ENCODE results near the gene FILIP1L. TPM values are rescaled to one million over a fixed set of nuclear protein-coding genes. Genes with fewer than 3 reads are reported as not detected.

FILIP1L gene
- total and polyA plus RNA-seq, 2 of the 4 experiments (the other 2 are of a cell fraction), result 11.5 to 19.9 TPM

GRCh38 chr3:99868311-99868646 is 246.0 kb downstream of the FILIP1L start:
- WGBS, 2 experiments (ENCODE audit: extremely low coverage in 2 of 2, insufficient read length in 1 of 2), result no CpG with 5 or more reads among the region's 1 CpG
- Histone ChIP-seq H3K18ac (ENCODE audit: low read depth, low read length) (peak overlapping the region; percentile 30; the same call in 1 of the 2 replicates), H2BK15ac (ENCODE audit: low read depth, low read length) (no peak overlapping the region), H2AK5ac (ENCODE audit: low read depth, low read length) (no peak overlapping the region; the same call in 1 of the 2 replicates), H3K36me3 (ENCODE audit: control insufficient read depth, insufficient read depth, low read length) (peaks cover 21% of the 10 kb centered on the region), H3K4ac (ENCODE audit: low read depth, low read length) (peak overlapping the region; percentile 28), H4K5ac (ENCODE audit: low read depth, low read length) (peak overlapping the region; percentile 8; the same call in 1 of the 2 replicates), H3K4me2 (ENCODE audit: low read depth, low read length) (peak overlapping the region; percentile 22; the same call in 1 of the 2 replicates), H4K20me1 (ENCODE audit: insufficient read depth, low read length) (peaks cover 71% of the 10 kb centered on the region), H2BK20ac (ENCODE audit: low read depth, low read length) (no peak overlapping the region), H3K23ac (ENCODE audit: low read depth, low read length) (peak overlapping the region; percentile 67), H3K9me3 (ENCODE audit: control insufficient read depth, insufficient read depth, low read length) (no peaks in the 10 kb centered on the region), H3K9me1 (ENCODE audit: insufficient read depth, low read length) (peaks cover 23% of the 10 kb centered on the region), H2BK120ac (ENCODE audit: low read depth, low read length) (0 out of 2 replicates have a peak overlapping the region, but pooled peaks have one; percentile 5), H2AFZ (replicated peaks; ENCODE audit: low read length, poor library complexity) (no peak overlapping the region), H3K9ac (ENCODE audit: low read depth, low read length) (no peak overlapping the region), H4K8ac (ENCODE audit: low read depth in 2 of 2, low read length in 2 of 2) (peak overlapping the region in 1 of 2 experiments; percentile 1; a peak in 1 of 4 replicates), H3K56ac (ENCODE audit: extremely low read depth, insufficient read depth, low read length) (no peak overlapping the region), H3K4me1 (ENCODE audit: control insufficient read depth, insufficient read depth, low read length) (peaks cover 25% of the 10 kb centered on the region), H2AK9ac (replicated peaks; ENCODE audit: low read depth, low read length, poor library complexity) (no peak overlapping the region), H3K79me1 (ENCODE audit: low read depth in 1 of 2, low read length in 2 of 2) (peaks cover 16 to 77% of the 10 kb centered on the region in 2 experiments), H3K4me3 (ENCODE audit: insufficient read depth, low read depth, low read length) (no peak overlapping the region), H3K27me3 (ENCODE audit: control insufficient read depth, insufficient read depth, low read length) (no peaks in the 10 kb centered on the region), H3K14ac (replicated peaks; ENCODE audit: low read depth, low read length) (peak overlapping the region; percentile 69), H2BK5ac (ENCODE audit: low read depth, low read length, poor library complexity, severe bottlenecking) (peak overlapping the region; percentile 36), H4K91ac (ENCODE audit: insufficient read depth, low read depth, low read length) (no peak overlapping the region), H3K27ac (ENCODE audit: insufficient read depth, low read length) (no peak overlapping the region)
- TF ChIP-seq FOS (IDR thresholded peaks at IDR 0.05; ENCODE audit: low read depth, low read length), result no peak
- TF ChIP-seq RFX5 (IDR thresholded peaks at IDR 0.05; ENCODE audit: low read depth, low read length), result no peak
- no peak for TF ChIP-seq USF2 (IDR thresholded peaks at IDR 0.05; ENCODE audit: low read depth, low read length)
- no peak for TF ChIP-seq RAD21 (IDR thresholded peaks at IDR 0.05; ENCODE audit: low read length)
- TF ChIP-seq RCOR1 (IDR thresholded peaks at IDR 0.05; ENCODE audit: insufficient replicate concordance, low read length), result no peak
- no peak for TF ChIP-seq MAFK (IDR thresholded peaks at IDR 0.05; ENCODE audit: low read depth, low read length)
- TF ChIP-seq MXI1 (IDR thresholded peaks at IDR 0.05; ENCODE audit: borderline replicate concordance, low read depth, low read length), result no peak
- no peak for TF ChIP-seq ELK1 (IDR thresholded peaks at IDR 0.05; ENCODE audit: borderline replicate concordance, low read depth, low read length)
- no peak for TF ChIP-seq POLR2A (IDR thresholded peaks at IDR 0.05; ENCODE audit: low read depth, low read length)
- no peak for TF ChIP-seq CEBPB (IDR thresholded peaks at IDR 0.05; ENCODE audit: low read depth, low read length)
- TF ChIP-seq BHLHE40 (IDR thresholded peaks at IDR 0.05; ENCODE audit: low read depth, low read length), result no peak
- TF ChIP-seq MAZ (IDR thresholded peaks at IDR 0.05; ENCODE audit: borderline replicate concordance, low read depth, low read length), result no peak
- no peak for TF ChIP-seq CTCF (conservative IDR thresholded peaks at IDR 0.05; ENCODE audit: low read depth, low read length)
- TF ChIP-seq CHD1 (IDR thresholded peaks at IDR 0.05; ENCODE audit: low read depth, low read length), result no peak
- peak; percentile 41 for DNase-seq
- in situ Hi-C loops (cut with MboI; ENCODE audit: low sequenced_read_pairs) (loop anchor here (25.0 kb wide), 1 partner anchor 194 kb away; no protein-coding TSS in a partner anchor), dilution Hi-C loops (cut with HindIII; ENCODE audit: low sequenced_read_pairs, unreplicated experiment) (no loop called here), intact Hi-C loops (cut with micrococcal nuclease) (no loop called here)
- ATAC-seq (ENCODE audit: low read depth), result no peak
- BruUV-seq (replicated peaks), result no TSS peak
- CTCF ChIA-PET, result no interaction called here
- POLR2A ChIA-PET (ENCODE audit: unreplicated experiment), result no interaction called here

Measured in IMR-90 (cell line).